HepG2 (cell line): ENCODE results near the gene CHMP1A. TPM values are rescaled to one million over a fixed set of nuclear protein-coding genes. Genes with fewer than 3 reads are reported as not detected.
A peak's percentile ranks its signal among the peaks of the same experiment; 100 is the strongest.

ENCODE experiments used
- ATM ChIP-seq: fragments of 450-650 bp; IDR thresholded peaks from 2 replicates; pipeline ENCODE4 v1.7.1; 2017; ENCODE audit warnings: mild to moderate bottlenecking, borderline replicate concordance
- ATRX ChIP-seq: sonication (generic); formaldehyde crosslinking; IDR thresholded peaks from 2 replicates; pipeline ENCODE4 v1.4.0; 2020; ENCODE audit warnings: missing genetic modification reagents, borderline replicate concordance
- CEBPB ChIP-seq: IDR thresholded peaks from 2 replicates; pipeline ENCODE4 v1.6.1; 2011; ENCODE audit warnings: low read depth, low read length, improper control_type of control experiment, borderline replicate concordance
- FOXC1 ChIP-seq: sonication (generic); formaldehyde crosslinking; IDR thresholded peaks from 2 replicates; pipeline ENCODE4 v1.8.0; 2022; ENCODE audit warnings: mild to moderate bottlenecking, missing genetic modification reagents, borderline replicate concordance
- HDAC2 ChIP-seq: sonication (generic); formaldehyde crosslinking; IDR thresholded peaks from 2 replicates; pipeline ENCODE4 v1.4.0; 2020; ENCODE audit warnings: missing genetic modification reagents
- HHEX ChIP-seq: IDR thresholded peaks from 2 replicates; pipeline ENCODE4 v1.6.1; 2016; ENCODE audit warnings: control low read depth
- HOMEZ ChIP-seq: IDR thresholded peaks from 2 replicates; pipeline ENCODE4 v1.6.1; 2016; ENCODE audit warnings: low read depth
- MEF2D ChIP-seq: sonication (generic); formaldehyde crosslinking; IDR thresholded peaks from 2 replicates; pipeline ENCODE4 v1.5.1; 2020; ENCODE audit warnings: mild to moderate bottlenecking, missing genetic modification reagents
- MIER2 ChIP-seq: IDR thresholded peaks from 2 replicates; pipeline ENCODE4 v1.6.1; 2016; ENCODE audit warnings: missing biosample characterization, missing genetic modification reagents
- NFATC3 ChIP-seq: sonication (generic); formaldehyde crosslinking; IDR thresholded peaks from 2 replicates; pipeline ENCODE4 v1.5.1; 2020; ENCODE audit warnings: mild to moderate bottlenecking, missing genetic modification reagents
- PITX1 ChIP-seq: sonication (generic); formaldehyde crosslinking; IDR thresholded peaks from 2 replicates; pipeline ENCODE4 v1.5.1; 2020; ENCODE audit warnings: mild to moderate bottlenecking, missing genetic modification reagents
- SMAD9 ChIP-seq: sonication (generic); formaldehyde crosslinking; IDR thresholded peaks from 2 replicates; pipeline ENCODE4 v1.5.1; 2020; ENCODE audit warnings: mild to moderate bottlenecking, missing genetic modification reagents
- SPEN ChIP-seq: sonication (generic); formaldehyde crosslinking; IDR thresholded peaks from 2 replicates; pipeline ENCODE4 v1.5.1; 2020; ENCODE audit warnings: low read depth, mild to moderate bottlenecking, missing genetic modification reagents
- TFE3 ChIP-seq: IDR thresholded peaks from 2 replicates; pipeline ENCODE4 v1.6.1; 2016
- ZBTB42 ChIP-seq: sonication (generic); formaldehyde crosslinking; IDR thresholded peaks from 2 replicates; pipeline ENCODE4 v1.5.0; 2020; ENCODE audit warnings: mild to moderate bottlenecking, missing genetic modification reagents
- ZFP91 ChIP-seq: sonication (generic); formaldehyde crosslinking; IDR thresholded peaks from 2 replicates; pipeline ENCODE4 v1.9.0; 2022; ENCODE audit warnings: missing genetic modification reagents, mild to moderate bottlenecking, borderline replicate concordance
- ZNF225 ChIP-seq: sonication (generic); formaldehyde crosslinking; IDR thresholded peaks from 2 replicates; pipeline ENCODE4 v1.4.0; 2020; ENCODE audit warnings: mild to moderate bottlenecking, missing genetic modification reagents
- ZNF460 ChIP-seq: sonication (generic); formaldehyde crosslinking; IDR thresholded peaks from 2 replicates; pipeline ENCODE4 v1.5.1; 2020; ENCODE audit warnings: missing genetic modification reagents, mild to moderate bottlenecking, borderline replicate concordance
- ZNF670 ChIP-seq: sonication (generic); formaldehyde crosslinking; IDR thresholded peaks from 2 replicates; pipeline ENCODE4 v1.8.0; 2022; ENCODE audit warnings: mild to moderate bottlenecking, missing genetic modification reagents, borderline replicate concordance
- ZNF709 ChIP-seq: sonication (generic); formaldehyde crosslinking; IDR thresholded peaks from 2 replicates; pipeline ENCODE4 v1.5.0; 2020; ENCODE audit warnings: mild to moderate bottlenecking, missing genetic modification reagents
- polyA plus RNA-seq, 8 experiments: library from polyadenylated mRNA; depleted of rRNA in 3 of 8; stranded (reverse) in 7 of 8; unstranded in 1 of 8; fragments of >200 nt; fragmentation: Illumina TruSeq in 4 of 8; extraction: Trizol in 4 of 8; gene quantifications; 2 replicates each; pipeline versions ENCODE4 v1.2.1 to v1.2.3, GENCODE V29; 2011 to 2016; ENCODE audit warnings: low read depth in 4 of 8, missing spikeins in 1 of 8, mixed read lengths in 1 of 8; ENCODE audit not compliant: insufficient read depth in 1 of 8
- total RNA-seq, 5 experiments: library from RNA; depleted of rRNA; stranded (reverse); fragments of >200 nt; fragmentation: Illumina TruSeq; extraction: Trizol; gene quantifications; 2 replicates each; pipeline ENCODE4 v1.2.3, GENCODE V29; 2016; ENCODE audit warnings: low read depth in 1 of 5

CHMP1A gene
- total and polyA plus RNA-seq, 2 of the 13 experiments (the other 11 are each of a cell fraction or from before 2014, with no cell fraction given), result 69.4 to 73.3 TPM

GRCh38 chr16:89687092-89687940, 29.8 kb upstream of the CHMP1A start (continued):
- TF ChIP-seq ZFP91 (CRISPR knock-in tag) (peak; percentile 95), CEBPB (no peak), PITX1 (CRISPR knock-in tag) (peak; percentile 90), ZNF670 (CRISPR knock-in tag) (peak; percentile 99), MEF2D (peak; percentile 98), HHEX (CRISPR knock-in tag) (peak; percentile 26), HDAC2 (CRISPR knock-in tag) (peak; percentile 96), ZNF709 (CRISPR knock-in tag) (peak; percentile 97; the same call in 1 of the 2 replicates), ZNF460 (peak; percentile 81; the same call in 1 of the 2 replicates), MIER2 (CRISPR knock-in tag) (peak; percentile 82), ZBTB42 (peak; percentile 55; the same call in 1 of the 2 replicates), ATM (no peak), ZNF225 (peak; percentile 59), SMAD9 (CRISPR knock-in tag) (peak; percentile 98), TFE3 (CRISPR knock-in tag) (peak; percentile 98), SPEN (peak; percentile 99), FOXC1 (peak; percentile 97; the same call in 1 of the 2 replicates), HOMEZ (CRISPR knock-in tag) (peak; percentile 93), NFATC3 (CRISPR knock-in tag) (peak; percentile 96), ATRX (CRISPR knock-in tag) (no peak)
